T-helper 1 cell treated with Interleukin-12 subunit alpha and Interleukin-12 subunit beta and Interleukin-4 antibody, amounts not matched to agents 30 ng/mL and 1 ng/mL, for 36 hours (primary cell): ENCODE data around the gene CDH4. TPM values are rescaled to one million over a fixed set of nuclear protein-coding genes. Genes with fewer than 3 reads are reported as not detected.

Source experiments
- intact Hi-C: fragments of 100-400 bp; cut with micrococcal nuclease; formaldehyde crosslinking; loops from one replicate; pipeline ENCODE4 v1.15.1; 2024
- total RNA-seq: library from RNA; stranded (reverse); gene quantifications from 2 replicates; pipeline ENCODE4 v1.2.3, GENCODE V29; 2022

The CDH4 gene
- total RNA-seq, 1 donor from 2014 or later: not detected

DNA sequence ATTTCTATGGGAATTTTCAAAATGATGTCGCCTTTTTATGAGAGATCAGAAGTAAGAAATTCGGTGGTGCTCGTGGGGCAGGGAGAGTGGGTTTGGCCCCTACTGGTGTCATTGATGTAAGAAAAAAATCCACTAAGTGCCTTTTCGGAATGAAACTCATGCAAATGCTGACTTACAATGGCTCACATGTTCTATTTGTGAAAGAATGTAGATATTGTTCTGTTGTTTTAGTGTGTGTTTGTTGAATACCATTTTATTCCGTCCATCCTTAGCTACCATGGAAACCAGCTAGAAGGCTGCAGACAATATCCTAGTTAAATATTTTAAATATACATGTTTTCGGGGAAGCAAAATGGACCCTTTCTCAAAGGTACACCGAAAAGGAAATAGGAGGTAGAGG lies 508.7 kb downstream of the CDH4 start:
- intact Hi-C loops: no loop called here

DNA sequence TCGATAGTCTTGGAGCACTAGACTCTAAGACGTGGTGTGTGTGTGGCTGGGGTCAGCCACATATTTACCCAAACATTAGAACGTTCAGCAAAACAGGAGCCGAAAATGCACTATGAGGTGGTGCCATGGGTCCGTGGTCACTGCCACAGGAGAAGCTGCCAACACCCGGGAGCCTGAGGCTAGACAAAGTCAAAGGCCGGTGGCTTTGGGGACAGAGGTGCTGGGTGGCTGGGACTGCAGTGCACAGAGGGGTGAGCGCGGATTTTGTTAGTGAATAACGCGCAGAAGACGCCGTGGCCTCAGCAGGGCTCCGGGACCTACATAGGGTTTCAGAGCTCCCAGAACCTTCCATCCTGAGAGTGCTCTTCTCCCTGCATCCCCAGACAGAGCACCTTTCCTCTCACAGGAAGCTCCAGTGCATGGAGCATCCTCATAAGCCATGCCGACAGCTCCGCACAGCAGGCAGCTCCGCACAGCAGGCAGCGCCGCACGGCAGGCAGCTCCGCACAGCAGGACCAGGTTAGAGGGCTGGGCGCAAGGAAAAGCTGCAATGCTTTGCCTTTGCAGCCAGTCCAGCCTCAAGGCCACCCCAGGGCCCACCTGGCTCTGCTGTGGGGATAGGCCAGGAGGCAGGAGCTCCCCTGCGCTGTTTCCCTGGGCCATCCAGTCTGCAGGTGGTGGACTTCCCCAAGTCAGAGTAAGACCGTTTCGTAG lies 509.5 kb downstream of the CDH4 start:
- intact Hi-C loops: no loop called here

DNA sequence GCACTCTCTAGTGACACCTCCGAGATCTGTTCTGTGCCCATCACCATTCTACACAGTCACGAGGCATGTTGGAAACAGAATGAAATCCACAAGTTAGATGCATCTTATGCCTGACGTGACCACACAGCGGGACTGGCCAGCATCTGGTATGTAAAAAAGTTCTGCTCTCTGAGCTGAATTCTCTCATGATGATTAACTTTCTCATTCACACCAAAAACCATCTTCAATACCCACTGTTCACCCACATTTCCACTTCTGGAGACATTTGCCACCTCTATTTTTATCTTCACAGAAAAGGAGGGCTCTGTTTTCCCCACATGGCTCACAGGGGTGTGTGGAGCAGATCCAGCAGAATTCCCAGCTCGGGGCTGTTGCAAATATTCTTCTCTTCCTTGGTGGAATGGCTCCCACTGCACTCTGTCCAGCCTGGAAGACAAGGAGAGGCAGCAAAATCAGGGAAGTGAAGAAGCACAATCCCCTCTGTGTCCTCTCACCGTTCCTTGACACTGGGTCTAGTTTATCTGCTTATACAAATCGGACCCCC lies 510.2 kb downstream of the CDH4 start:
- intact Hi-C loops: no loop called here

DNA sequence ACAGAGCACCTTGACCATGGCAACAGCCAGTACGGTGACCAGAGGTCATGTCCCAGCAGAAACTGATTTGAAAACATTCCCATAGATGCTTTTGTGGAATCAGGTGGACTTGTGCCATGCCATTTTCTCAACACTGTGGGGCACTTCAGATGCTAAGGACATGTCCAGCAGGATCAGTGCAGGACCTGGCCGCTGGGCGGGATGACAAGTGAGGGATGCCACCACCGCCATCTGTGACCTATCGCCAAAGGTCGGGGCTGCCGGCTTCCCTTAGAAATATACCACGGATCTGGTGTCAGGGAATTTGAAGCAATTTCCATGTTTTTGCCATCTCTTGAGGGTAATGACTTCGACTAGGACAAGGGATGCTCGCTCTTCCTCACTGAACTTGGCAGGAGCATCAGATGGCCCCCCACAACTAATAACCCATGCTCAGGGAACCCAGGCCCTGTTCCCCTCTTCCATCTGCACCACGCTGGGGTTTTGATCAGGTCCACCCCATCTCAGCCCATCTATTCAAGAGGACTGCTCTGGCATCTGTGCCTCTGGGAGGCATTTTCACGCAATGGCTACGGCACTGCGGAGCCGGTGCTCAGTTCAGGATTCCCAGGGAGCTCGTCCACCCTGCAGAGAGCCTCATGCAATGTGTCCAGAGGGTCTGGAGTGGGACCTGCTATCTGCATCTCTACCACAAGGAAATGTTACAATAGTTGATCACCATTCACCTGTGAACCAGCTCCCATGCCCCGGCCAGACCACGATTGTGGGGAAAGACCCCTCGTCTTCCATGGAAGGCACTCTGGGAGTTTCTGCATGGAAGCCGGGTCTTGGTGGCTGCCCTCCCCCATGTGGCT lies 511.1 kb downstream of the CDH4 start:
- intact Hi-C loops: no loop called here

DNA sequence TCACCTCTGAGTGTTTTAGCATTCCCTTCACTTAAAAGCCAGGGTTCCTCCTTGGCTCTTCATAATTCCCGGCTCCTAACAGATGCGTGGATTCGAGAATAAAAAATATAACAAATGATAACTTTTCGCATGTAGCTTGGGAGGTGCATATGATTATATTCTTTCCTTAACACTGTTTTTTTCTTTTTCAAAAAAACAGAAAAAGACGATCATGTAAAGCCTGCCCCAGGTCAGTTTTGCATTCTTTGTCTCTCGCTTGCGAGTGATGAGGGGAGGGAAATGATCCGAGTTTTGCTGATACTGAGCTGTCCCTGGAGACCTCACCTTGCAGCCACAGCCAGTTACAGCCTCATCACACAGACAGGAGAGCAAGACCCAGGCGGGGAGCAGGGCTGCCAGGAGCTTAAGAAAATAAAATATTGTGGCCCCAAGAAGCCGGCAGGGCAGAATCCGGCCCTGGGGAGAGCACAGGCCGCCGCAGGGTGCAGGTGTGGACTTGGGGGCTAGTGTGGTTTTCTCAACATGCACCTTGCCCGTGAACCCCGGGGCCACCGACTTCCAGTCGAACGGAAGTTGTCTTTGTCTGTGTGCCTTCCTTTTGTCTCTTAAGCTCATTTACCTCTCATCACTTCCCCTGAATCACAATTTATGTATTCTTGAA lies 511.8 kb downstream of the CDH4 start:
- intact Hi-C loops: no loop called here

DNA sequence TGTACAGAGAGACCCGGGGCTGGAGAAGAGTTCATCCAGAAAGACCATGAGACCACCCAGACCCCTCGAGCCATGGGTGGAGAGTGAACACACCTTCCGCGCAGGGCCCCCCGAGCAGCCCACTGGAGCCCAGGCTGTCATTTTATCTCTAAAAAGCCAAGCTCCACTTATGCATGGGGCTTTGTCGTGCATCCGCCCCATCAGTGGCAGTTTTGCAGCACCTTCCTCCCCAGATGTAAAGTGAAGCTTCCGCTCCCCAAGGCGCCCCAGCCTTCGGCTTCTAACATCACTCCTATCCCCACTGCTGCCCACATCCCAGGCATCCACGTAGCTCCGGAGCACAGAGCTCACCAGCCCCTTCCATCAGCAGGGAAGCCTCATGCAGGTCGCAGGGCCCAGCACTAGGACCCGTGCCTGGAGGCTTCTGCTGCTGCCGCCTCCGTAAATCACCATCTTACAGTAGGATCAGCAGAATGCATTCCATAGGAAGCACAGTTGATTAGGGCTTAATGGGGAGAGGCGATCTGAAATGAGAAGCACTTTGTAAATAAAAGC lies 512.5 kb downstream of the CDH4 start:
- intact Hi-C loops: no loop called here

DNA sequence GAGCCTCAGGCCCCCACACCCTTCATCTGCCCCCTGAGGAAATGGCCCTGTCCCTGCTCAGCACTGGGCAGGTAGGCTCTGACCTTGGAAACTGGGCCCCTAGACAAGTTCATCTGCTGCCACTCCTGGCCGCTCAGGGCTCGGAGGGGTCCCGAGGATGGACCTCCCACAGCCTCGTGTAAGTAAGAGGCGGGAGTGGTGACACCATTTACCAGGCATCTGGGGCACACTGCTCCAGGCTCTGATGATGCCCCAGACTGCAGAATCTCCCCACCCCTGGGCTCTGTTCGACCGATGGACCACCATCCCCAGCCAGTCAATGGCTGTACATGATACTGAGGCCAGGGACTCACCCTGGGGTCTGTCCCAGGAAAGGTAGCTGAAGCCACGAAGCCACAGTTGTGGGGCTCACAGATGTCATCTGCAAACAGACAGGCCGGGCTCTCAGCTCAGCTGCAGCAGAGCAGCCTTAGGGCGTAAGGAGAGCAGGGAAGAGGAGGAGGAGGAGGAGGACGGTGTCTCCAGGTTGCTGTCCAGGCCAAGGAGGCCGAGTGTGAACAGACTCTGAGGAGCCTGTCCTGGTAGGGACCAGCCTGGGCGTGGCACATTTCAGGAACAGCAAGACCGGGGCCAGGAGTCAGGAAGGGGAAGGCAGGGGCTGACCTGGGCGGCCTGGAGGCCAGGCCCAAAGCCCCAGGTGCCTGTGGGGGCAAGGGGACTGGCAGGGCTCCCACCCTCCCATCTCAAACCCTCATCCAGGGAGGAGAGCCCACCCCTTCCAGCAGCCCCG lies 513.2 kb downstream of the CDH4 start:
- intact Hi-C loops: no loop called here

DNA sequence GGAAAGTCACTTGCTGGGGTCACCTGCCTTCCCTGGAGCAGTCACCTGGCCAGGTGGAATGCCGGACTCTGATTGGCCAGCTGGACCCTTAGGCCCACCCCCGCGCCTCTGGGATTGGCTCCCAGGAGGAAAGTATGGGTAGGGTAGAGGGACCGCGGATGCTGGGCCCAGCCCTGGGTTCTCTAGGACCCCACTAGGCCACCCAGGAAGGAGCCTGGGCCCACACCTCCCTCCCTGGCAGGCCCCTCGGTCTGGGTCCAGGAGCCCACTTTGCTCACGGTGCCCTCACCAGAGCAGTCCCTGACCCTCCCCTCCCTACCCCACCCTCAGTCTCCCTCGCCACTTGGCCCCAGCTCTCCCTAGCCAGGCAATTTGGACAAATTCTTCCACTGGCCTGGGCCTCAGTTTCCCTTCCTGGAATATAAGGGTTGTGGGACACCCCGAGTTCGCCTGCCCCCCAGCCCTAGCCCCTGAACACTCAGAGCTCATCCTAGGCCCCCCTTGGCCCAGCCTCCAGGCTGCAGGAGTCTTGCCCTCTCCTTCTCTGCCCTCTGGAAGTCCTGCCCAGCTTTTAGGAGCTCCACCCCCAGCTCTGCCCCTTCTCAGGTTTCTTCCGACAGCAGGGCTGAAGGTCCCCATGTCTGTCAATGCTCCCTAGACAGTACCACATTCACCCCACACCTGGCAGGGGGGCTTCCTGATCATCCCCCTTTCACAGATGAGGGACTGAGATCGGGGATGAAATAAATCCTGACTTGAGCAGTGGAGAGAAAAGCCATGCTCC lies 514.0 kb downstream of the CDH4 start:
- intact Hi-C loops: no loop called here

DNA sequence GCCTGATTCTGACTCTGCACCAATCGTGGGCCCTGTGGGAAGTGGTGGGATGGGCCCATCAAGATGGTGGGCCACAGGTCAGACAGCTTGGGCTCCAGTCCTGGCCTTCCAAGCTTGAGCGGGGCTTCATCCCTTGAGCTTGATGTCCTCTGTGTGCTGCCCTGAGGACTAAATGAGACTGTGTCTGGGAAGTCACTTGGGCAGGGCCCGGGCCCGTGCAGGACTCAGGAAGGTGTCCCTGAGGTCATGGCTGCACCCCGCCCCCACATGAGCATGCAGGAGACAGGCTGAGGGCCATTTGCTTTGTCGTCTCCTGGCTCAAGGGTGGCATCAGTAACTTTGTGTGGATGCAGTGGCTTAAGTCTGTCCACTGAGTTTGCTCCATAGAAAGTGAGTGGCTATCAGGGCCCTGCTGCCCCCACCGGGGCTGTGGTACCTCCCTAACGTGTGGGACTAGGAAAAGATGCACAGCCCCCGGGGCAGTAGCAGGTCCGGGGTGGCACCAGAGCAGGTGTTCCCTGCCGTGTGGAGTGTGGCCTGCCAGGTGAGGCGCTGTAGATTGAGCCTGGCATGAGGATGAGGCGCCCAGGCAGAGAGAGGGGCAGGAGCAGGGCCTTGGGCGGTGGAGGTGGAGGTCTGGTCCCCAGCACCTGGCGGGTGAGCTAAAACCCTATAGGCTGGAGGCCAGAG lies 515.0 kb downstream of the CDH4 start:
- intact Hi-C loops: no loop called here

DNA sequence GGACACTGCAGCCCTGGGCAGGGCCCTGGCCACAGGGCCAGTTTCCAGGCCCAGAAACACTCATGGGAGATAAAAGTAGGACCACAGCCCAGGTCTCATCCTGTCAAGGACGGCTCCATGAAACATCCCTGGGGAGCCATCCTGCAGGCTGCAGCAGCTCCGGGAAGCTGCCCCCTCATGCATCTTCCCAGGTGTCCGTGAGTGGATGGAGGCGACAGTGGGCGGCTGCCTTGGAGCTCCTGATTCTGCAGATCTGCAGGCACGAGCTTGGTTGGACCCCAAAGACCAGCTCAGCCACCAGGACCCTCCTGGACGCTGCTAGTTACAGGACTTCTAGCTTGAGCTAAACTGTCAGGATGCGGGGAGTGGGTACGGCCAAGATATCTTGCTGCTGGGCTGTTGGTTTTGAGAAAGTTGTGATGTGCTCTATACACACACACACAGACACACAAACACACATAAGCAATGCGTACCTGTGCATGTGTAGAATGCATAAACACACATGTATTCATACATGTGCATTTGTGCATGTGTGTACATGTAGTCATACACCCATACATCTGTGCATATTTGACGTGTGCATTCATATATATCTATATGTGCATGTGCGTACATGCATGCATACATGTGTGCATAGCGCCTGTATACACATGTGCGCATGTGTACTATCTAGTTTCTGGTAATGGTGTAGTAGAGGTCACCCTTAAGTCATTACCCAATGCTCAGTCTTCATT lies 515.9 kb downstream of the CDH4 start:
- intact Hi-C loops: no loop called here

DNA sequence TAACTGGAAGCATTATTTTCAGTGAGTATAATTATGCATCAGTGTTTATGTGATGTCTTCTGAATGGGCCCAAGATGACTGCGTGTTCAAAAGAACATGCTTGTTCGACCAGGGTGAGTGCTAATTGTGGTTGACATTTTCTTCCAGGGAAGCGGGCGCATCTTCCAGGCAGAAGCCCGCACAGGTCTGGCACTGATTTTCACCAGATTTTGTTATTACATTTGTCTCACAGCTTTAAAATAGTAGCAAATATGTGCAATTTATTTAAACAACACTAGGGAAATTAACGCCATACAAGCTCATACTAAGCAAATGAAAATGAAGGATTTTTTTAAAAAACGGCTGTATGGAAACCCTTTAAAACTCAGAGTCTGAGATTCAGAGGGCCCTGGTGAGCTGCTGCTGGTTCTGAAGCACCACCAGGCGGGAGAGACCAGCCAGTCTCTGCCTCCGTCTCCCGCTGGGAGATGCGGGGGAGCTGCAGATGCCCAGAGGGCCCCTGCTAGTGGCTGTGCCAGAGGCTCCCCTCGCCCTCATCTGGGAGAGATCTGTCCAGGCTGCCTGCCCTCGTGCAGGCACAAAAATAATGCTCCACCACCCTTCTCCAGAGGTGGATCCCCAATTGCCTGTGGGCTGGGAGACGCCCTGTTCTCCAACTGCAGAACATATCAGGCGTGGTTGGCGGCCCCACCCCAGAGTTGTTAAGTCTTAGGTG lies 516.7 kb downstream of the CDH4 start:
- intact Hi-C loops: no loop called here

DNA sequence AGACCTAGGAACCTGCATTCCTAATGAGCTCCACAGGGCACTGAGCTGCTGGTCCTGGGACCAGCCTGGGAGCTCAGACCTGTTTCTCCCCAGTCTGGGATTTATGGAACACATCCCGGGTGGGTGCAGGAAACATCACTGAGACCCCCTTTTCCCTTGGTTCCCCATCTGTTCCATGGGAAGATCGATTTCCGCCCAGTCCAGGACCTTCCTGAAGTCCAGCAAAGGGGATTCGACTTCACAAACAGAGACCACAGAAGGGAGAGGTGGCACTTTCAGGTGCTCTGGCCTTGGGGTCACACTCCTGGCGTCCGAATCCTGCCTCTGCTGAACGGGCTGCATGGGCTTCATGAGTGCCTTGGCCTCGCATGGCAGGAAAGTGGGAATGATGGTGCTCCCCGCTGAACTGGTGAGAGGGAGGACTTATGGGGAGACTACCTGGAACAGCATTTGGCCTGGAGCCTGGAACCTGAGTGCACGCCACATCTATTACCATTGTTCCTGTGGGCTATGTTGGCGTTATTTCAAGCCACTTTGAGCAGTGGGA lies 517.3 kb downstream of the CDH4 start:
- intact Hi-C loops: no loop called here

DNA sequence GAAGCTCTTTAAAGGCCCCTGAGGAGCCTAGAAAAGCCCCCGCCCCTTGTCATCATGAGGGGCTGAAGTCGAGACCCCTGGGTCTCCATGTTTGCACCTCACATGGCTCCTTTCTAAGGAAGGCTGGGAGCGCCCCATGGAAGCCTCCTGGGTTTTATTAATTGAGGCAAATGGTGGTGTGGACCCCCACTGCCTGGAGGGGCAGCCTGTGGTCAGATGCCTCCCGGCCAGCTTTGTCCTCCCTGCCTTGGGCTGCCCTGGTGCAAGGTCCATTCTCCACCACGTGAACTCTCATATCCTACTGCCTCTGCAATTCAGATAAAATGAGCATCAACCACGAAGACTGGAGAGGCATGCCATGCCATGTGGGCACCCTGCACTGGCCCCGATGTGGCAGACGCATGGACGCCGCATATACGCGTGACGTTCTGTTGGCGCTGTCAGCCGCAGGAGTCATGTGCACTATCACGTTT lies 518.1 kb downstream of the CDH4 start:
- intact Hi-C loops: no loop called here

DNA sequence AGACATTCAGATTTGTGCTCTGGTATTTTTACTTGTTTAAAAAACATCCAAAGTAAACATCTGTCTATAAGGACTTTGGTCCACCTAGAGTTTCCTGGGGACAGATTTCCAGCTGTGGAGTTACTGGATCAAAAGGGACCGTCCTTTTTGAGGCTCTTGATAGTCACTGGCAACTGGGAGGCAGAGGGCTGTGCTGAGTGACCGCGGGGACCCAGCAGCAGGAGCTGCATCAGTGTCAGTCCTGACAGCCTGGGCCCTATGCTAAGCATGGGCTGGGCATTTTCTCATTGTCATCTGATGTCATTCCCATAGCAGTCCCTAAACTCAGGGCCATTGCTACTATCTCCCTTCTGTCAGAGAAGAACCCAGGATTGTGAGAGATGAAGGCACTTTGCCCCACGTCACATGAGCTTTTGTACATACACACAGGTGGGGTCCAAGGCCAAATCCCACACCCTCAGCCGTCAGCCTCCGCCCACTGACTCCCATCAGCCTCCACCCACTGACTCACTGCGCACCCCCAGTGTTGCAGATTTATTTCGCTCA lies 519.8 kb downstream of the CDH4 start:
- intact Hi-C loops: no loop called here

DNA sequence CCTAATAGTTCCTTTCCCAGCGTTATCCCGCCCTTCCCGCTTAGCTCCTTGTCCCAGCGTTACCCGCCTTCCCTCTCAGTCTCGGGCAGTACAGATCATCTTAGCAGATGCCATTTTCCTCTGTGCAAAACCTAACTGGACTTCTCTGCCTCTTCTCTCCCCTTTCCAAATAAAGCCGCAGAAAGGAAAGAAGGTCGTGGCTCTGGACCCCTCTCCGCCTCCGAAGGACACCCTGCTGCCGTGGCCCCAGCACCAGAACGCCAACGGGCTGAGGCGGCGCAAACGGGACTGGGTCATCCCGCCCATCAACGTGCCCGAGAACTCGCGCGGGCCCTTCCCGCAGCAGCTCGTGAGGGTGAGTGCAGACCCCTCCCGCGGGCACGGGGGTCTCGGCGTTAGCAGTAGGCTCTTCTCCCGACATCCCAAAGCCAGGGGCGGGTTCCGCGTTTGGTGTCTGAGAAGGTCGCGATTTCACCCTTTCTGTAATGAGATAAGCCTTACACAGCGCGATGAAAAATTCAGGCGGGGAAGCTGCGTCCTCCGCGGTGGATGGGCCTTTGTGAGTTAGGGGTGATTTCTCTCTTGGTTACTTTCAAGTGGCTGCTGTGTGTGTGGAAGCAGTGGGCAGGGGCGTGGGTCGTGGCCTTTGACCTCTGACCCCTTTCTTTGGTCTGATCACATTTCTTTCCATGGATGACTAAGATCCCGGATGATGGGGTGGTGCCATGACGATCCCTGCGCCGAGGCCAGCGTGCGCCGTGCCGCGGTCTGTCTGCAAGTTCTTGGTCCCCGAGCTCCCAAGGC lies 521.0 kb downstream of the CDH4 start:
- intact Hi-C loops: no loop called here

DNA sequence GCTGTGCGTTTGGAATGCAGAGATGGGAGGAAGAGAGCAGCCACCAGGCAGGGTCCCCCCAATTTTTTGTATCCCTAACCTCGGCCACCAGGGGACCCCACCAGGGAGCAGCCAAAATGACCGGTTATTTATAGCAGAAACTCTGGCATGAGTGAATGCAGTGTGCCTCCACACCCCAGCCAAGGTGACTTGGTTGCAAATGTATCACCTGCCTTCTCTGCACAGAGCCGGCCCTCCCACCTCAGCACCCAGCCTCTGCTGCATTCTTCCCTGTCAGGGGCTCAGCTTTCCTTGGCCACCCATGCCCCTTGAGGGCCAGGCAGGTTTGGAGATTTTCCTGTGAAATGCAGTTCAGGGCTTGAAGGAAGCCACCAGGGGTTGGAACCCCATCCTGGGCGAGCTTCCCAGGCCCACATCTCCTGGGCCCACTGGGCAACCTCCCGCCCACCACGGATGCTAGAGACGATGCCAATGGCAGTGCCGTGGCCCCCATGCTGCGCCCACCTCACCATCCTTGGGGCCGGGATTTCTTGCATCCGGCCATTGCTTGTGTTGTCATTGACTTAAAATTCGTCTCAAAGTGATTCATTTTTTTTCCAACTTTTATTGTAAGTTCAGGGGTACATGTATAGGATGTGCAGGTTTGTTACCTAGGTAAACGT lies 522.0 kb downstream of the CDH4 start:
- intact Hi-C loops: no loop called here
